Measurements from ENCODE around the gene PPP3CA.

Gene PPP3CA

DNA sequence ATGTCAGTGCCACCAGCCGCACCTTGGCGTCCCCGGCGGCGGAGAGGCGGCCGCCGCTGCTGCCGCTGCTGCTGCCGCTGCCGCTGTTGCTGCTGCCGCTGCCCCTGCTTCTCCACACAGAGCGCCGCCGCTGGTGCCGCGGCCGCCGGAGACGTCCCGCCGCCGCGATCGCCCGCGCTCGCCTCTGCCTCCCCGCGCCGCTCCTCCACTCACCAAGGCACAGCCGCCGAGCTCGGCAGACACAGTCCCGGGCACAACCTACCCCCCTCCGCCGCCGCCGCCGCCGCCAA, at the start of gene PPP3CA:
Gene PPP3CA, minus strand, starts transcription at position 260 of the 290 bp plus-strand sequence.
- FAIRE-seq (no peak), DNase-seq (ENCODE audit: low spot score) (no peak)

DNA sequence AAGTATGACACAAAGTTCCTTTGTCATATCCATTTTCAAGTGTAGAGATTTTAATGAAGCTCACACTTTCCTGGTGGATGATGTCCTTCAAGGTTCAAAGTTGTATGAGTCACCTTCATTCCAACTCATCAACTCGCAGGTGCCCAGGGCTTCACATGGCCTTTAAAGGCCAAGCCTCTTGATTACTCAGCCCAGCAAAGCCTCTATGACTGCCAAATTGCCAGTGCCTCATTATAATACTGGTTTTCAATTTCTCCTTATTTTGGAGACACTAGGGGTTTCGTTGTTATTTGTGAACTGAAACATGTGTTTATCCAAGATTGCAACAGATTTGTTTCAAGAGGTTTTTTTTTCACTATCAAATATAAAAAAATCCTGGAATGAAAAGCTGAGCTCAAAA, 45.9 kb upstream of the PPP3CA start:
- peak; percentile 44 for DNase-seq (ENCODE audit: low spot score)
- FAIRE-seq = no peak

DNA sequence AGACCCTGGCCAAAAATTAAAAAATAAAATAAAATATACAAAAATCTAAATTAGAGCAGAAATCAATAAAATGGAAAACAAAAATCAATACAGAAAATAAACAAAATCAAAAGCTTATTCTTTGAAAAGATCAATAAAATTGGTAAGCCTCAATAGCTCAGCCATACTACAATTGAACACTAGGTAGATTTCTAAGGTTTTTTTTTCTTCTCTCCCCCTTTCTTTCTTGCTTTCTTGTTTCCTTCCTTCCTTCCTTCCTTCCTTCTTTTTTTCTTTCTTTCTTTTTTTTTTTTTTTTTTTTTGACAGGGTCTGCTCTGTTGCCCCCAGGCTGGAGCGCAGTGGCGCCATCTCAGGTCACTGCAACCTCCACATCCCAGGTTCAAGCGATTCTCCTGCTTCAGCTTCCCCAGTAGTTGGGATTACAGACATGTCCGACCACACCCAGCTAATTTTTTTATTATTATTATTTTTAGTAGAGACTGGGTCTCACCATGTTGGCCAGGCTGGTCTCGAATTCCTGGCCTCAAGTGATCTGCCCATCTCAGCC, 23.4 kb upstream of the PPP3CA start:
- DNase-seq (ENCODE audit: low spot score) = no peak
- no peak for FAIRE-seq

DNA sequence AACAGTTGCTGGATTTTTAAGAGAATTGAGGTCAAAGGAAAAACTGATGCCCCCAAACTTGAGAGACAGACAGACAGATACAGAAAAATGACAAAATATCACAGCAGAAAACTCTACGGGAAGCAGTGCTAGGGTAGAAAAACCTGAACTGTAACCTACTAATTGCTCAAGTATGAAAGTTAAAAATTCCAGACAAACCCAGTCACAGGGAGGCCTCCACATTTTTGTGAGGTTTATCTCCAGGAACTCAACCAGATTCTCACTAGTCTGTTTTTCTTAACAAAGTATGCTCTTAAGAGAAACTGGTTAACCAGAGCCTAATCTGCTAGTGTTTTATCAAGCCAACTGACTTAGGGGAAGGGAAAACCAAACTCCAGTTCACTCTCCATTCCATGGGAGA, 19.9 kb upstream of the PPP3CA start:
- DNase-seq (ENCODE audit: low spot score) = peak; percentile 44
- no peak for FAIRE-seq

- DNase-seq (ENCODE audit: low spot score) (no peak), FAIRE-seq (no peak)
These were observed 19.0 kb upstream of the PPP3CA start for GRCh38 chr4:101366331-101366730.

DNA sequence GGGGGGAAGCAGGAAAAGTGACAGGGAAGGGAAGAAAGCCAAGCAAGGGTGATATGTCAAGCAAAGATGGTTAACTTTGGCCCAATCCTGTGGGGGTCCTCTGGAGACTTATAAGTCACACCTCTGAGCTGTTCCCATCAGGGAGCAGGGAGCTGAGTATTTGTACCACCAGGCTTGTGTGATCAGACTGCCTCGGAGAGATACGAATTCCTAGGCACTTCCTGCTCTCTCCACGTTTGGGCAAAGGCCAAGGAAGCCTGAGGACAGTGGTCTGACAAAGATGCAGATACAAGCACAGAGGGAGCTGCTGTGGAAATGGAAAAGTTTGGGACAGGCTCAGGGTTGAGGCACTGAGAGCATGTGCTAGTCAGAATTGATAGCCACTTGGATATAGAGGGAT, 10.4 kb upstream of the PPP3CA start:
- peak; percentile 23 for FAIRE-seq
- DNase-seq (ENCODE audit: low spot score) = peak; percentile 40

DNA sequence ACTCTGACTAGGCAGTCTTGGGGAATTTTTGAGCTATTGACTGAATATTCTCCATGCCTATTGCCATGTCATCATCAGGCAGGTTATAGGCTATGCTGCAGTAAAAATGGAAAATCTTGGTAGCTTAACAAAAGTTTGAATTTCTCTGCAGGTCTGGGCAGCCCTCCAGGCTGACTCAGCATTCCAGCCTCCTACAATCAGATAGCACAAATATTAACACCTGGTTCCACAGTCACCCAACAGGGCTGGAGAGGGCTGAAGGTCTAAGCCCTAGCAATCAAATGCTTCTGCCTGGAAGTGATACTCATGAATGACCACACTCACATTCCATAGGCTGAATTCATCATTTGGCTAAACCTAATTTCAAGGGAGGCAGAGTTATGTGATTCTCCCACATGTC, 9.6 kb upstream of the PPP3CA start:
- DNase-seq (ENCODE audit: low spot score) (peak; percentile 82), FAIRE-seq (peak; percentile 94)

- FAIRE-seq (peak; percentile 27), DNase-seq (ENCODE audit: low spot score) (peak; percentile 66)
These were observed 8.7 kb upstream of the PPP3CA start for GRCh38 chr4:101355767-101356702.

- no peak for DNase-seq (ENCODE audit: low spot score)
- FAIRE-seq = no peak
These were observed 7.9 kb upstream of the PPP3CA start for GRCh38 chr4:101355246-101355645.

GRCh38 chr4:101349801-101350064, 2.4 kb upstream of the PPP3CA start:
- FAIRE-seq = no peak
- DNase-seq (ENCODE audit: low spot score) = peak; percentile 13

GRCh38 chr4:101348995-101349800, 1.9 kb upstream of the PPP3CA start:
- no peak for FAIRE-seq
- DNase-seq (ENCODE audit: low spot score) = peak; percentile 54

DNA sequence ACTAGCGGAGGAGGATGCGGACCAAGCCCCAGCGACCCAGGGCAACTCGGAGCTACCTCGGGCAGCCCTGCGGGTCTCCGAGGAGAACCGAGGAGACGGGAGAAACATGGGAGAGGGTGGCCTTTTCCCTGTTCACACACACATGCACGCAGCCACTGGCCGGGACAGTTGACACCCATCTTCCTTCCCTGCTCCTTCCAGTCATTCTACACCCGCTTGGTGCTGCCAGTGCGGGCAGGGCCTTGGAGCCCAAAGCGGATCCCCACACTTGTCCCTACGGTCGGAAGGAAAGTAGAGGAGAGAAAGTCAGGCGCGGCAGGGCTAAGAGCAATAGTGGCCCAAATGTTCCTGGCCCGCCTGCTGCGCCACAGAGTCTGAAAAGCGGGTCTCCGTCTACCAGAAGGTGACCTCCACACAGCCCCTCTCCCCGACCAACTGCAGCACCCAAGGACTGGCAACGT, 1.1 kb upstream of the PPP3CA start:
- DNase-seq (ENCODE audit: low spot score) (no peak), FAIRE-seq (no peak)

GRCh38 chr4:101347557-101348366, 436 bp upstream of the PPP3CA start:
- DNase-seq (ENCODE audit: low spot score) (peak; percentile 98), FAIRE-seq (peak; percentile 82)

DNA sequence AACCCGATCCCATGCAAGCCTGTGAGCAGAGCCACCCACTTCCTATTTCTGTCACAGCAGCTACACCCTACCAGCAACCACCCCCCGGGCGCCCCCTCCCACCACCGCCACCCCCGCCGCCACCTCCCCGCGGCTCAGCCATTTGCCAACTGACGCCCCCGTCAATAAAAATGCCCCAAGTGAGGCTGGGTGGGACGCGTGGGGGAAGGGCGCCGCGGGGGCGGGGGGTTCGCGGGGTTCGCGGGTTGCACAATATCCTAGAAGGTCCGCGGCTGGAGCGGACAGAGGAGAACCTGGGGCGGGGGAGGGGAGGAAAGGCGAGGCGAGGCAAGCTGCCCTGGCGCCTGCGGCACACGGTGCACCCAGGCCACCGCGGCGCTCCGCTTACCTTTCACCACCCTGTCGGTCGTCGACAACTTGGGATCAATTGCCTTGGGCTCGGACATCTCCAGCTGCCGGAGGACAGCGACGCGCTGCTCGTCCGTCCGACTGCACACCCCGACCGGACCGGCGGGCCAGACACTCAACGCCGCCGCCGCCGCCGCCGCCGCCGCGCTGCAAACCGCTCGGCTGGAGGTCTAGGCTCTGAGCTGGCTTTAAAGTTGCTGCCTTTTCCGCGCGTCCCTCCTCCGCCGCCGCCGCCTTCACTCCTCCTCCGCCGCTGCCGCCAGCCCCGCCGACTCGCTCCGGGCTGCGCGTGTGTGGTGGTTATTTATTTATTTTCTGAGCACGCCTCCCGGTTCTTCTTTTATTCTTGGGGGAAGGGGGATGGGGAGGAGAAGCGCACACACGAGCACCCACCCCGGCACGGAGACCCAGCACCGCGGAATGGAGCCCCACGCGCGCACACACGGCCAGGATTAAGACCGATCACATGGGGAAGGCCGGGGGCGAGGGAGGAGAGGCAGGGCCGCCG, 717 bp downstream of the PPP3CA start:
- FAIRE-seq = no peak
- DNase-seq (ENCODE audit: low spot score) = peak; percentile 23

- DNase-seq (ENCODE audit: low spot score) (peak; percentile 62), FAIRE-seq (no peak)
These were observed 1.6 kb downstream of the PPP3CA start for GRCh38 chr4:101345596-101346350.

- FAIRE-seq (no peak), DNase-seq (ENCODE audit: low spot score) (no peak)
These were observed 2.1 kb downstream of the PPP3CA start for GRCh38 chr4:101345271-101345595.

DNA sequence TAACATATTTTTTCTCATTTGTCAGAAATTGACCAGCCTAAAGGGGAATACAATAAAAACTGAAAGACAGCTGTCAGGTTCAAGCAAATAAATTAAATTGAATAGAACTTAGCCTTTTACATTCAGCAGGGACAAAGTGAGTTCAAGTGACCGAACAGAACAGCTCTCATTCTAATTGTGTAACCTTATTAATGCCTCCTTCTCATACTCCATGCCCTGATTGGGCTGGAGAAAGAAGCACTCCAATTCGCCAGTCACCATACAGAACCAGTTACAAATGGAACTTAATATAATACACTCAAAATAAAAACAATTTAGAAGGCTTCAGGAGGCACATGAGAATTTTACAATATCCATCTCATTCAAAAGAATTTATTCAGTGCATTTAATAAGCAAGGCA, 8.0 kb downstream of the PPP3CA start:
- no peak for DNase-seq (ENCODE audit: low spot score)
- no peak for FAIRE-seq

- DNase-seq (ENCODE audit: low spot score) = no peak
These were observed 9.6 kb downstream of the PPP3CA start for GRCh38 chr4:101337688-101338087.

DNA sequence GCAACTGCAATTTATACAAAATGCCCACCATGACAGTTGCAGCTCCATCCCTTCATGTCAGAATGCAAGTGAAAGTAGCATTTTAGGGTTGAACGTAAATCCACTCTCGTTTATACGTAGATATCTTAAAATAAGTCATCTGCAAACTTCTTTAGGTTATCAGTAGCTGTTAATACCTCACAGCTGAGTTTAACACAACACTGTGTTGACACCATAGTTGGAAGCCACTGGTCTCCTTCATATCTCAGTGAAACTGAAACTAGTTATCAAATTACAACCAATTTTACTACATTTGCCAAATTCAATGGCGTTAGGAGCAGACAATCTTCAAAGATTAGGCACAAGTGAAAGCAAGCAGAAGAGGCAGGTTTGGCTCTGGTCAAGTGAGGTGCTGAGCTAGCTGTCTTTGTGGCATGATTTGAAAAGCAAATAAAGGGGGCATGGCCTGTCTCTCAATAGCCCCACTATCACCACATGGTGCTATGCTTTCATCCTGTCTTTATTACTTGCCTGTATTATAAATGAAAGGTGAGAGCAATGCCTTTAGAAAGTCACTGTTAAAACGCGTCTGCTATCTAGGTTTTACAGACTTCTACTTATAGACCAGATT, 12.3 kb downstream of the PPP3CA start:
- no peak for DNase-seq (ENCODE audit: low spot score)
- FAIRE-seq = peak; percentile 5

More at GRCh38 chr4:101337688-101338087, 9.6 kb downstream of the PPP3CA start:
- no peak for FAIRE-seq
